ENCODE results near the gene MACO1.
"Not testable (repeated sequence)": the region's sequence is repeated elsewhere in the genome, so short reads cannot be mapped to it uniquely, and the experiment has no call there.

The MACO1 gene

GRCh38 chr1:25430073-25430966, at the start of gene MACO1:
MACO1 (plus strand) TSS chr1:25430897; CDS start chr1:25431099, 202 bp downstream.
- H3K4me3 ChIP-seq (ENCODE audit: control insufficient read depth, low read depth, low read length) = peak within 1 kb of the TSS; percentile 92
- peak; percentile 85 for DNase-seq (ENCODE audit: low read depth)
- no peak for TF ChIP-seq CTCF (IDR thresholded peaks at IDR 0.05; ENCODE audit: control insufficient read depth, insufficient read depth, low read depth, low read length, missing control alignments)

- DNase-seq (ENCODE audit: low read depth); H3K4me3 ChIP-seq (ENCODE audit: control insufficient read depth, low read depth, low read length): not testable (repeated sequence)
These were observed 48.2 kb upstream of the MACO1 start for GRCh38 chr1:25382543-25382942.

- not testable (repeated sequence) for H3K4me3 ChIP-seq (ENCODE audit: control insufficient read depth, low read depth, low read length)
- peak; percentile 86 for DNase-seq (ENCODE audit: low read depth)
These were observed 47.6 kb upstream of the MACO1 start for GRCh38 chr1:25383090-25383489.

GRCh38 chr1:25383875-25384274, 46.8 kb upstream of the MACO1 start:
- not testable (repeated sequence) for H3K4me3 ChIP-seq (ENCODE audit: control insufficient read depth, low read depth, low read length); DNase-seq (ENCODE audit: low read depth)

- not testable (repeated sequence) for DNase-seq (ENCODE audit: low read depth); H3K4me3 ChIP-seq (ENCODE audit: control insufficient read depth, low read depth, low read length)
These were observed 43.6 kb upstream of the MACO1 start for GRCh38 chr1:25387096-25387495.

- not testable (repeated sequence) for H3K4me3 ChIP-seq (ENCODE audit: control insufficient read depth, low read depth, low read length); DNase-seq (ENCODE audit: low read depth)
These were observed 42.0 kb upstream of the MACO1 start for GRCh38 chr1:25388691-25389090.

GRCh38 chr1:25389721-25390120, 41.0 kb upstream of the MACO1 start:
- H3K4me3 ChIP-seq (ENCODE audit: control insufficient read depth, low read depth, low read length); DNase-seq (ENCODE audit: low read depth): not testable (repeated sequence)

- no peak for TF ChIP-seq CTCF (IDR thresholded peaks at IDR 0.05; ENCODE audit: control insufficient read depth, insufficient read depth, low read depth, low read length, missing control alignments)
- DNase-seq (ENCODE audit: low read depth) = no peak
- no peak overlapping the region for H3K4me3 ChIP-seq (ENCODE audit: control insufficient read depth, low read depth, low read length)
These were observed 37.9 kb upstream of the MACO1 start for GRCh38 chr1:25392841-25393240.

GRCh38 chr1:25397549-25397948, 33.1 kb upstream of the MACO1 start:
- H3K4me3 ChIP-seq (ENCODE audit: control insufficient read depth, low read depth, low read length); DNase-seq (ENCODE audit: low read depth): not testable (repeated sequence)

- not testable (repeated sequence) for DNase-seq (ENCODE audit: low read depth); H3K4me3 ChIP-seq (ENCODE audit: control insufficient read depth, low read depth, low read length)
These were observed 32.6 kb upstream of the MACO1 start for GRCh38 chr1:25398079-25398478.

- not testable (repeated sequence) for DNase-seq (ENCODE audit: low read depth)
These were observed 27.5 kb upstream of the MACO1 start for GRCh38 chr1:25402947-25403803.

GRCh38 chr1:25405731-25406305, 24.9 kb upstream of the MACO1 start:
- not testable (repeated sequence) for DNase-seq (ENCODE audit: low read depth); H3K4me3 ChIP-seq (ENCODE audit: control insufficient read depth, low read depth, low read length)

More at GRCh38 chr1:25402947-25403803, 27.5 kb upstream of the MACO1 start:
- peak; percentile 27 for TF ChIP-seq CTCF (IDR thresholded peaks at IDR 0.05; ENCODE audit: control insufficient read depth, insufficient read depth, low read depth, low read length, missing control alignments)
- not testable (repeated sequence) for H3K4me3 ChIP-seq (ENCODE audit: control insufficient read depth, low read depth, low read length)

GRCh38 chr1:25409641-25410427, 20.9 kb upstream of the MACO1 start:
- H3K4me3 ChIP-seq (ENCODE audit: control insufficient read depth, low read depth, low read length); DNase-seq (ENCODE audit: low read depth): not testable (repeated sequence)

Data from AG09309 (cell line).